C4-2B (cell line): ENCODE measurements around the gene TTLL5.

Experiments used
- ZFX ChIP-seq: fragments of 450-650 bp; IDR thresholded peaks from 2 replicates; pipeline ENCODE4 v1.6.1; 2017
- TF ChIP-seq, protein P1 (sequence below): fragments of 450-650 bp; conservative IDR thresholded peaks from 2 replicates; pipeline ENCODE4 v1.5.1; 2017; ENCODE audit warnings: mild to moderate bottlenecking

DNA sequence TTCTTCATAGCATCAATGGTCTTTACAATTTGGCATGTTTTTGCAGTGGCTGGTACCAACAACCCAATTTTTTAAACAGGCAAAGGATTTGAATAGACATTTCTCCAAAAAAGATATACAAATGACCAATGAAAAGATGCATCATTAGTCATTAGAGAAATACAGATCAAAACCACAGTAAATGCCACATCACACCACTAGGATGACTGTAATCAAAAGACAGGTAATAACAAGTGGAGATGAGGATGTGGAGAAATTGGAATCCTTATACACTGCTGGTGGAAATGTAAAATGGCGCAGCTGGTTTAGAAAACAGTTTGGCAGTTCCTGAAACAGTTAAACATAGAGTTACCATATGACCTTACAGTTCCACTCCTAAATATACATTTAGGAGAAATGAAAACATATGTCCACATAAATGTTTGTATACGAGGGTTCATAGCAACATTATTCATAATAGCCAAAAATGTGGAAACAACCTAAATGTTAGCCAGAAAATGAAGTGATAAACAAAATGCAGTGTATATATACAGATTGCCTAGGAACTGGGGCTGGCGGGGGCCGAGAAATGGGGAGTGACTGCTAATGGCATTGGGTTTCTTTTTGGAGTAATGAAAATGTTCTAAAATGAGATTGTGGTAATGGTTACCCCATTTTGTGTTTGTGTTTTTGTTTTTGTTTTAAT is 265.5 kb downstream of the TTLL5 start:
- TF ChIP-seq, protein P1, sequence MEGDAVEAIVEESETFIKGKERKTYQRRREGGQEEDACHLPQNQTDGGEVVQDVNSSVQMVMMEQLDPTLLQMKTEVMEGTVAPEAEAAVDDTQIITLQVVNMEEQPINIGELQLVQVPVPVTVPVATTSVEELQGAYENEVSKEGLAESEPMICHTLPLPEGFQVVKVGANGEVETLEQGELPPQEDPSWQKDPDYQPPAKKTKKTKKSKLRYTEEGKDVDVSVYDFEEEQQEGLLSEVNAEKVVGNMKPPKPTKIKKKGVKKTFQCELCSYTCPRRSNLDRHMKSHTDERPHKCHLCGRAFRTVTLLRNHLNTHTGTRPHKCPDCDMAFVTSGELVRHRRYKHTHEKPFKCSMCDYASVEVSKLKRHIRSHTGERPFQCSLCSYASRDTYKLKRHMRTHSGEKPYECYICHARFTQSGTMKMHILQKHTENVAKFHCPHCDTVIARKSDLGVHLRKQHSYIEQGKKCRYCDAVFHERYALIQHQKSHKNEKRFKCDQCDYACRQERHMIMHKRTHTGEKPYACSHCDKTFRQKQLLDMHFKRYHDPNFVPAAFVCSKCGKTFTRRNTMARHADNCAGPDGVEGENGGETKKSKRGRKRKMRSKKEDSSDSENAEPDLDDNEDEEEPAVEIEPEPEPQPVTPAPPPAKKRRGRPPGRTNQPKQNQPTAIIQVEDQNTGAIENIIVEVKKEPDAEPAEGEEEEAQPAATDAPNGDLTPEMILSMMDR = no peak; the same call in 1 of the 2 replicates
- TF ChIP-seq ZFX = no peak
